Neural crest cell (in vitro differentiated cells): ENCODE results near the gene NKAIN2. TPM values are rescaled to one million over a fixed set of nuclear protein-coding genes. Genes with fewer than 3 reads are reported as not detected.

Source experiments
- DNase-seq: peaks from one replicate; pipeline ENCODE4 v3.0.0; 2021; ENCODE audit warnings: low read depth, mixed read lengths, low spot score
- H3K27ac Mint-ChIP-seq: one replicate; pipeline ENCODE4 v1.8.0; 2021; ENCODE audit warnings: mild to moderate bottlenecking, mixed read lengths; ENCODE audit not compliant: unreplicated experiment
- H3K27me3 Mint-ChIP-seq: 2 replicates; pipeline ENCODE4 v1.8.0; 2021; ENCODE audit warnings: low read depth, mild to moderate bottlenecking, mixed read lengths
- H3K36me3 Mint-ChIP-seq: 2 replicates; pipeline ENCODE4 v1.8.0; 2021; ENCODE audit warnings: low read depth, mild to moderate bottlenecking, mixed read lengths
- H3K4me1 Mint-ChIP-seq: 2 replicates; pipeline ENCODE4 v1.8.0; 2021; ENCODE audit warnings: mixed read lengths
- H3K4me3 Mint-ChIP-seq: one replicate; pipeline ENCODE4 v1.8.0; 2021; ENCODE audit warnings: mild to moderate bottlenecking, mixed read lengths
- H3K9me3 Mint-ChIP-seq: 2 replicates; pipeline ENCODE4 v1.8.0; 2021; ENCODE audit warnings: mixed read lengths
- total RNA-seq: library from RNA; stranded (reverse); gene quantifications from 2 replicates; pipeline ENCODE4 v1.2.1, GENCODE V29; 2021
- TF ChIP-seq, protein P1 (sequence below): fragments of 200-600 bp; sonication (generic); conservative IDR thresholded peaks from 2 replicates; pipeline ENCODE4 v1.5.0; 2021; ENCODE audit warnings: antibody characterized with exemption, mild to moderate bottlenecking

The NKAIN2 gene
- total RNA-seq, 1 donor from 2014 or later = 1.1 TPM

DNA sequence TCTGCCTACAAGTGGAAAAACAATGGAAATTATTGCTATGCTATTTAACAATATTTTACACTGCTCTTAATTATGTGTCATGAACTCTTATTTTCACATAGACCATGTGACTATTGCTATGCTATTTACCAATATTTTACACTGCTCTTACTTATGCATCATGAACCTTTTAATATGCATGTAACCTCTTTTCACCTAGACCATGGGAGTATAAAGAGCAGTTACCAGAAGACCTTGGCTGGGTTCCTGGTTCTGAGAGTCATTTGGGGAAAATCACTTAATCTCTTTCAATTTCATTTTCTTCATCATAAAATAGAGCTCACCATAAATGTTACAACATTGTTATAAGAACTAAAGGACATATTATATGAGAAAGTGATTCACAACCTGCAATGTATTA is 934.8 kb downstream of the NKAIN2 start:
- TF ChIP-seq, protein P1, sequence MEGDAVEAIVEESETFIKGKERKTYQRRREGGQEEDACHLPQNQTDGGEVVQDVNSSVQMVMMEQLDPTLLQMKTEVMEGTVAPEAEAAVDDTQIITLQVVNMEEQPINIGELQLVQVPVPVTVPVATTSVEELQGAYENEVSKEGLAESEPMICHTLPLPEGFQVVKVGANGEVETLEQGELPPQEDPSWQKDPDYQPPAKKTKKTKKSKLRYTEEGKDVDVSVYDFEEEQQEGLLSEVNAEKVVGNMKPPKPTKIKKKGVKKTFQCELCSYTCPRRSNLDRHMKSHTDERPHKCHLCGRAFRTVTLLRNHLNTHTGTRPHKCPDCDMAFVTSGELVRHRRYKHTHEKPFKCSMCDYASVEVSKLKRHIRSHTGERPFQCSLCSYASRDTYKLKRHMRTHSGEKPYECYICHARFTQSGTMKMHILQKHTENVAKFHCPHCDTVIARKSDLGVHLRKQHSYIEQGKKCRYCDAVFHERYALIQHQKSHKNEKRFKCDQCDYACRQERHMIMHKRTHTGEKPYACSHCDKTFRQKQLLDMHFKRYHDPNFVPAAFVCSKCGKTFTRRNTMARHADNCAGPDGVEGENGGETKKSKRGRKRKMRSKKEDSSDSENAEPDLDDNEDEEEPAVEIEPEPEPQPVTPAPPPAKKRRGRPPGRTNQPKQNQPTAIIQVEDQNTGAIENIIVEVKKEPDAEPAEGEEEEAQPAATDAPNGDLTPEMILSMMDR = no peak
- H3K27ac Mint-ChIP-seq = no peak overlapping the region
- no peaks in the 10 kb centered on the region for H3K4me1 Mint-ChIP-seq
- no peak for DNase-seq
- no peaks in the 10 kb centered on the region for H3K36me3 Mint-ChIP-seq
- H3K4me3 Mint-ChIP-seq = no peak overlapping the region
- no peaks in the 10 kb centered on the region for H3K27me3 Mint-ChIP-seq
- H3K9me3 Mint-ChIP-seq = no peaks in the 10 kb centered on the region

DNA sequence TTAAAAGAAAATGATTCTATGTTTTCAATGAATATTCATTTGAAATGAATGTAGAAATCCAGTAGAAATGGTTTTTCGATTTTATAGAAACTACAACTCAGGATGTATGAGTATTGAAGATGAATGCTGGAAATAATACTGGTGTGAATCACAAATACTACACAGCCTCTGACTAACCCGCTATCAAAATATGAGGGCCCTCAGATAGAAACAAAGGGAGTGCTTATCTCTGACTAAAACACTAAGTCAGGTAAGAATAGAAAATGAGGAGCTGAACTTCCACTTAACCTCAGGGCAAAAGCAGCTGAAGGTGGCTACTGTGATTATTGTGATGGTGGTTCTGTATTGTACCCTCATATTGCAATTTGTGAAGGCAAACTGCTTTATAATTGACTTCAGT is 937.7 kb downstream of the NKAIN2 start:
- Mint-ChIP-seq H3K9me3 (no peaks in the 10 kb centered on the region), H3K27ac (no peak overlapping the region), H3K4me1 (no peaks in the 10 kb centered on the region), H3K4me3 (no peak overlapping the region), H3K27me3 (no peaks in the 10 kb centered on the region), H3K36me3 (no peaks in the 10 kb centered on the region)
- DNase-seq = no peak
- TF ChIP-seq, protein P1 = no peak

DNA sequence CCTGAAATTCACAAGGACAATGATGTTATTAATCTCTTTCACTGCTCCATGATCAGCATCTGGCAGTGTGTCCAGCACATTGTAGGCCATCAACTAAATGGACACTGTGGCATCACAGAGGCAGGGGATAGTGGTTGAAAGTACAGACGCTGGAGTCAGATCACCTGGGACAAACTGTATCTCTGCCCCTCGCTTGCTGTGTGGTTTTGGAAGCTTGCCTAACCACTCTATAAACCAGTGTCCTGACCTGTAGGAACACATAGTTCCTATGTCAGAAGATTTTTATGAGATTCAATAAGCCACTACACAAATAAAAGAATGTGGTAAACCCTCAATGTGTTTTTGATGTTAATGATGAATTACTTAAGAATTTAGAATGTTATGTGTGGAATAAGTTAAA is 939.3 kb downstream of the NKAIN2 start:
- H3K27ac Mint-ChIP-seq = no peak overlapping the region

DNA sequence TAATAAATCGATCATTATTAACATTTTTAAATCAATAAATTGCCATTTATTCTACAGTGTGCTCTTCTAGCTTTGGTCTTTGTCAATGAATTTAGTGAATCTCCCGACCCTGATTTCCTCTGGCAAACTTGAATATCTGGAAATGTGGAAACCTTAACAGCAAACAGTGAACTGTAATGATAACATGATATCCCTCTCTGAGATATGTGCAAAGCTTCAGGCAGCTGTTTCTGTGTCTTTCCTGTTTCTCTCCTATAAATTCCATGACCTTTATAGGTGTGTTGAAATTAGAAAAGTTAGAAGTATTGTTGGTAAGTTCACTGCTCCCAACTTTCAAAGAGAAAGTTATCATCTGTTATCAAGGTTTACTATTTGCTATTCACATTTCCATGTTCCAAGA is 939.8 kb downstream of the NKAIN2 start:
- H3K9me3 Mint-ChIP-seq = no peaks in the 10 kb centered on the region
- no peak overlapping the region for H3K27ac Mint-ChIP-seq
- TF ChIP-seq, protein P1 = no peak

More for the DNA sequence above, 939.3 kb downstream of the NKAIN2 start:
- no peak for DNase-seq
- TF ChIP-seq, protein P1 = no peak
- Mint-ChIP-seq H3K9me3 (no peaks in the 10 kb centered on the region), H3K36me3 (no peaks in the 10 kb centered on the region), H3K4me1 (no peaks in the 10 kb centered on the region), H3K27me3 (no peaks in the 10 kb centered on the region), H3K4me3 (no peak overlapping the region)

GRCh38 chr6:124747349-124747748 is 943.7 kb downstream of the NKAIN2 start:
- H3K4me3 Mint-ChIP-seq = no peak overlapping the region
- no peaks in the 10 kb centered on the region for H3K9me3 Mint-ChIP-seq
- H3K36me3 Mint-ChIP-seq = no peaks in the 10 kb centered on the region
- no peaks in the 10 kb centered on the region for H3K4me1 Mint-ChIP-seq
- H3K27me3 Mint-ChIP-seq = no peaks in the 10 kb centered on the region
- TF ChIP-seq, protein P1 = no peak
- H3K27ac Mint-ChIP-seq = no peak overlapping the region
- DNase-seq = no peak

More for the DNA sequence above, 939.8 kb downstream of the NKAIN2 start:
- Mint-ChIP-seq H3K4me1 (no peaks in the 10 kb centered on the region), H3K36me3 (no peaks in the 10 kb centered on the region), H3K27me3 (no peaks in the 10 kb centered on the region), H3K4me3 (no peak overlapping the region)
- DNase-seq = no peak

DNA sequence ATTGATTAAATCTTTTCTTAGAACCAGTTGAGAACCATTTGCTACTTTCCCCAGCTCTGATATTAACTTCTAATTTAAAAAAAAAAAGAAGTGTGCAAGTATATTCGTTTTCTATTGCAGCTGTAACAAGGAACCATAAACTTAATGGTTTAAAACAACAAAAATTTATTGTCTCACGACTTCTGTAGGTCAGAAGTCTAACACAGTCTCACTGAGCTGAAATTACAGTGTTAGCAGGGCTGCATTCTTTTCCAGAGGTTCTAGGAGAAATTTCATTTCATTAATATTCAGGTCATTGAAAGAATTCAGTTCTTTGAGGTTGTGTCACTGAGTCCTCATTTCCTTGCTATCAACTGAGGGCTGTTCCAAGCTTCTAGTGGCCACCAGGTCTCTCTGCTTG is 945.1 kb downstream of the NKAIN2 start:
- Mint-ChIP-seq H3K36me3 (no peaks in the 10 kb centered on the region), H3K4me1 (peaks cover 4% of the 10 kb centered on the region), H3K27ac (no peak overlapping the region), H3K4me3 (no peak overlapping the region), H3K9me3 (no peaks in the 10 kb centered on the region), H3K27me3 (no peaks in the 10 kb centered on the region)
- TF ChIP-seq, protein P1 = no peak
- DNase-seq = no peak
